HG03469 (cell line): ENCODE measurements around the gene RIMKLB.

Source experiments
- ATAC-seq: cut with Tn5 transposase; IDR thresholded peaks from one replicate; pipeline ENCODE4 v1.9.1; 2021; ENCODE audit warnings: mild to moderate bottlenecking, moderate library complexity, moderate number of reproducible peaks; ENCODE audit not compliant: unreplicated experiment

The RIMKLB gene

GRCh38 chr12:8697476-8698131, at the start of gene RIMKLB:
Gene RIMKLB (plus strand): TSS chr12:8697991. CDS start chr12:8713867, 15,876 bp downstream.
- ATAC-seq, result peak; percentile 45

- peak; percentile 62 for ATAC-seq
Observed at GRCh38 chr12:8648576-8649205, 49.1 kb upstream of the RIMKLB start.

- no peak for ATAC-seq
Observed at GRCh38 chr12:8655421-8655820, 42.4 kb upstream of the RIMKLB start.

GRCh38 chr12:8658346-8658745, 39.4 kb upstream of the RIMKLB start:
- no peak for ATAC-seq

GRCh38 chr12:8661016-8661415, 36.8 kb upstream of the RIMKLB start:
- ATAC-seq, result no peak

- no peak for ATAC-seq
Observed at GRCh38 chr12:8661751-8662150, 36.0 kb upstream of the RIMKLB start.

- ATAC-seq, result no peak
Observed at GRCh38 chr12:8662593-8662992, 35.2 kb upstream of the RIMKLB start, which contains the start of gene MFAP5. Gene MFAP5 (minus strand): TSS chr12:8662826. CDS start chr12:8662104, 722 bp downstream.

GRCh38 chr12:8664228-8664913, 33.4 kb upstream of the RIMKLB start:
- no peak for ATAC-seq

GRCh38 chr12:8665759-8666158, 32.0 kb upstream of the RIMKLB start:
- ATAC-seq, result no peak

- ATAC-seq, result no peak
Observed at GRCh38 chr12:8667270-8667669, 30.5 kb upstream of the RIMKLB start.

- no peak for ATAC-seq
Observed at GRCh38 chr12:8668441-8668840, 29.4 kb upstream of the RIMKLB start.

- ATAC-seq, result no peak
Observed at GRCh38 chr12:8672381-8672780, 25.4 kb upstream of the RIMKLB start.

GRCh38 chr12:8675591-8676036, 22.2 kb upstream of the RIMKLB start:
- no peak for ATAC-seq

- ATAC-seq, result no peak
Observed at GRCh38 chr12:8676651-8677050, 21.1 kb upstream of the RIMKLB start.

GRCh38 chr12:8677362-8677761, 20.4 kb upstream of the RIMKLB start:
- no peak for ATAC-seq

- no peak for ATAC-seq
Observed at GRCh38 chr12:8678661-8679111, 19.1 kb upstream of the RIMKLB start.

GRCh38 chr12:8680533-8680932, 17.3 kb upstream of the RIMKLB start:
- ATAC-seq, result no peak

GRCh38 chr12:8681129-8681884, 16.5 kb upstream of the RIMKLB start:
- no peak for ATAC-seq

- ATAC-seq, result no peak
Observed at GRCh38 chr12:8685051-8685450, 12.7 kb upstream of the RIMKLB start.

GRCh38 chr12:8687846-8688601, 9.8 kb upstream of the RIMKLB start:
- no peak for ATAC-seq
